Body of pancreas (tissue), 4 donors: ENCODE measurements around the gene PLAAT4. TPM values are rescaled to one million over a fixed set of nuclear protein-coding genes. Genes with fewer than 3 reads are reported as not detected.

Experiments used
- ATAC-seq: fragments of 150-250 bp; one replicate; pipeline ENCODE4 v1.9.1; 2016
- DNase-seq, 4 donors: peaks; one replicate each; pipeline ENCODE4 v3.0.0-alpha.2; 2019
- H3K27ac ChIP-seq, 4 donors: fragments of 200-600 bp; sonication (generic); 1 replicate in 3 of 4; 2 replicates in 1 of 4; pipeline versions ENCODE4 v1.5.1 to v1.6.1; 2016 to 2019; ENCODE audit warnings: mild to moderate bottlenecking in 1 of 4, mixed read lengths in 1 of 4, moderate library complexity in 1 of 4
- H3K27me3 ChIP-seq, 2 donors: fragments of 200-600 bp; sonication (generic); one replicate each; pipeline ENCODE4 v1.6.0; 2016; ENCODE audit warnings: mild to moderate bottlenecking in 1 of 2
- H3K36me3 ChIP-seq, 2 donors: fragments of 200-600 bp; sonication (generic); replicated peaks in 1 of 2; 2 replicates each; pipeline ENCODE4 v1.5.1; 2016; ENCODE audit warnings: low read depth in 2 of 2; ENCODE audit not compliant: insufficient read depth in 1 of 2
- H3K4me1 ChIP-seq: fragments of 200-600 bp; sonication (generic); one replicate; pipeline ENCODE4 v1.6.0; 2016
- H3K4me3 ChIP-seq, 2 donors: fragments of 200-600 bp; sonication (generic); 1 replicate in 1 of 2; 2 replicates in 1 of 2; pipeline ENCODE4 v1.5.1; 2016 to 2019
- H3K9me3 ChIP-seq, 3 donors: fragments of 200-600 bp; sonication (generic); 1 replicate in 2 of 3; 2 replicates in 1 of 3; pipeline ENCODE4 v1.5.1; 2016
- POLR2A ChIP-seq, 3 donors: fragments of 450-650 bp; IDR thresholded peaks; one replicate each; pipeline ENCODE4 v1.6.1; 2016; ENCODE audit warnings: antibody characterized with exemption in 3 of 3, mild to moderate bottlenecking in 2 of 3
- WGBS, 2 donors: methylation state at CpG; one replicate each; pipeline ENCODE4 v1.1.5; 2017; 5-methylcytosine and 5-hydroxymethylcytosine counted together
- intact Hi-C: fragments of 100-400 bp; cut with DNase I; formaldehyde crosslinking; loops from one replicate; pipeline ENCODE4 v1.15.1; 2023
- total RNA-seq, 2 donors: library from RNA; depleted of rRNA; stranded (reverse); fragments of >200 nt; gene quantifications; one replicate each; pipeline ENCODE4 v1.1.0, GENCODE V29; 2016
- TF ChIP-seq, protein P1 (sequence below), 7 experiments: fragments of 450-650 bp in 4 of 7; fragments of 200-600 bp in 3 of 7; sonication (generic) in 3 of 7; IDR thresholded peaks; one replicate each; pipeline ENCODE4 v1.5.1; 2016 to 2019; ENCODE audit warnings: antibody characterized with exemption in 7 of 7

The PLAAT4 gene
- total RNA-seq, 2 donors from 2014 or later, result 4.0 to 14.5 TPM

DNA sequence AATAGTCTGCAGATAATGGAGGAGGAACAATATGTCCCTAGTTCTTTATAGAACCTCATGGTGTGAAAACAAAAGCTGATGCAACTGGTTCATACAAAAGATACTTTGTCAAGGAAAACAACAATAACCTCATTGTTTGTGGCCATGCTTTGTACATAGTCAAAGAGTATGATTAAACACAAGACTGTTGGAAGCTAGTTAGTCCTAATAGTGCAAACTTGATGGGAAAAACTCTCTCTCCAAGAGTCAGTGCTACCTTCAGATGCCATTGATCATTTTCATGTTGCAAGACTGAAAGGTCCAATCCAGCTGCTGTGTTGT, 46.7 kb downstream of the PLAAT4 start:
- DNase-seq, result no peak
- TF ChIP-seq, protein P1, sequence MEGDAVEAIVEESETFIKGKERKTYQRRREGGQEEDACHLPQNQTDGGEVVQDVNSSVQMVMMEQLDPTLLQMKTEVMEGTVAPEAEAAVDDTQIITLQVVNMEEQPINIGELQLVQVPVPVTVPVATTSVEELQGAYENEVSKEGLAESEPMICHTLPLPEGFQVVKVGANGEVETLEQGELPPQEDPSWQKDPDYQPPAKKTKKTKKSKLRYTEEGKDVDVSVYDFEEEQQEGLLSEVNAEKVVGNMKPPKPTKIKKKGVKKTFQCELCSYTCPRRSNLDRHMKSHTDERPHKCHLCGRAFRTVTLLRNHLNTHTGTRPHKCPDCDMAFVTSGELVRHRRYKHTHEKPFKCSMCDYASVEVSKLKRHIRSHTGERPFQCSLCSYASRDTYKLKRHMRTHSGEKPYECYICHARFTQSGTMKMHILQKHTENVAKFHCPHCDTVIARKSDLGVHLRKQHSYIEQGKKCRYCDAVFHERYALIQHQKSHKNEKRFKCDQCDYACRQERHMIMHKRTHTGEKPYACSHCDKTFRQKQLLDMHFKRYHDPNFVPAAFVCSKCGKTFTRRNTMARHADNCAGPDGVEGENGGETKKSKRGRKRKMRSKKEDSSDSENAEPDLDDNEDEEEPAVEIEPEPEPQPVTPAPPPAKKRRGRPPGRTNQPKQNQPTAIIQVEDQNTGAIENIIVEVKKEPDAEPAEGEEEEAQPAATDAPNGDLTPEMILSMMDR (IDR thresholded peaks at IDR 0.05), result no peak
- TF ChIP-seq POLR2A (IDR thresholded peaks at IDR 0.05), result no peak
- no peak overlapping the region for H3K4me3 ChIP-seq
- H3K36me3 ChIP-seq, result no peaks in the 10 kb centered on the region
- H3K4me1 ChIP-seq, result peaks cover 15% of the 10 kb centered on the region
- no peaks in the 10 kb centered on the region for H3K27me3 ChIP-seq
- peak overlapping the region in 2 of 4 donors; percentile 38 to 41 for H3K27ac ChIP-seq
- no peaks in the 10 kb centered on the region for H3K9me3 ChIP-seq
- peak; percentile 67 for ATAC-seq
- intact Hi-C loops, result no loop called here

DNA sequence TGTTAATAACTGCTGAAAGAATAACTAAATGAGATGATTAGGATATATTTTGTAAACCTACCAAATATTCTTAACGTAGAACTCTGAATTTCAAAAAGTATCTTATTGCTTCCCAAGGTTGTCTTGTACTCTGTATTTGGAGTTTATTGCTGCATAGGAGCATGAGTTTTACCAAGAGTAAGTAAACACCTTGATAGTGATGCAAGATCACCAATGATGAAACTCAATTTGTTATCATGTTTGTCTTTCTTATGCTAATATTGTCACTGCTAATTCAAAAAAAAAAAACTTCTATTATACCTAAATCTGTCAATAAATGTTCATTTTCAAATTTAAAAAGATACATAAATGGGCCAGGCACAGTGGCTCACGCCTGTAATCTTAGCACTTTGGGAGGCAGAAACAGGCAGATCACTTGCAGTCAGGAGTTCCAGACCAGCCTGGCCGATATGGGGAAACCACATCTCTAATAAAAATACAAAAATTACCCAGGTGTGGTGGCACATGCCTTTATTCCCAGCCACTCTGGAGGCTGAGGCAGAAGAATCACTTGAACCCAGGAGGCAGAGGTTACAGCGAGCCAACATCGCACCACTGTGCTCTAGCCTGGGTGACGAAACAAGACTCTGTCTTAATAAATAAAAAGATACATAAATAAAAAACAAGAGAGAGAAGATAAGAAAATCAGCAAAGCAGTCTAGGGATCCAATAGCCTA, 50.0 kb downstream of the PLAAT4 start:
- ATAC-seq (no peak), DNase-seq (no peak)
- 78 to 79% methylated on average over 6 of the region's 6 CpGs for WGBS, 2 donors
- intact Hi-C loops, result no loop called here
- H3K27me3 ChIP-seq, result no peaks in the 10 kb centered on the region
- no peak for TF ChIP-seq POLR2A (IDR thresholded peaks at IDR 0.05)
- TF ChIP-seq, protein P1 (IDR thresholded peaks at IDR 0.05), result no peak
- no peaks in the 10 kb centered on the region for H3K9me3 ChIP-seq
- no peak overlapping the region for H3K4me3 ChIP-seq
- H3K4me1 ChIP-seq, result peaks cover 15% of the 10 kb centered on the region
- H3K36me3 ChIP-seq, result no peaks in the 10 kb centered on the region
- H3K27ac ChIP-seq, result no peak overlapping the region

DNA sequence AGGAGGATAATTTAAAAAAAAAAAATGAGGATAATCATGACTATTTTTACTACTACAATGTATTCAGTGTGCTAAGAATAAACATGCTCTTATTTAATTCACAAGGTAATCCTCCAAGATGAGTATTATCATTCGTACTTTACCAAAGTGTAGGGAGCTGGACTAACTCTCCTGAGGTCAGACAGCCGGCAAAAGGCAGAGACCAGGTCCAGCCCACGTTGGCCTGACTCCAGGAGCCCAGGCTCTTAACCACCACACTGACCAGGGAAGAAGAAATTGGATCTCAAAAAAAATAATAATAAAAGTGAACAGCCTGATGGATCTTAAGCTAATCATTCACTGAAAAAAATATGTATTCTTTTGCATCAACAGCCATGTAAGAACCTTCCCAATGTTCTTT, 52.4 kb downstream of the PLAAT4 start:
- no peaks in the 10 kb centered on the region for H3K27me3 ChIP-seq
- WGBS, 2 donors, result 53 to 69% methylated on average over 3 of the region's 3 CpGs
- intact Hi-C loops, result no loop called here
- DNase-seq, result no peak
- ATAC-seq, result no peak
- peaks cover 4% of the 10 kb centered on the region for H3K4me1 ChIP-seq
- no peak overlapping the region for H3K27ac ChIP-seq
- H3K36me3 ChIP-seq, result no peaks in the 10 kb centered on the region
- no peaks in the 10 kb centered on the region for H3K9me3 ChIP-seq
- TF ChIP-seq POLR2A (IDR thresholded peaks at IDR 0.05), result no peak
- TF ChIP-seq, protein P1 (IDR thresholded peaks at IDR 0.05), result no peak
- H3K4me3 ChIP-seq, result no peak overlapping the region

GRCh38 chr11:63590024-63590788, 53.6 kb downstream of the PLAAT4 start:
- WGBS, 2 donors, result 89 to 90% methylated on average over 7 to 18 of the region's 18 CpGs
- Histone ChIP-seq H3K4me1 (peaks cover 4% of the 10 kb centered on the region), H3K27ac (no peak overlapping the region), H3K27me3 (no peaks in the 10 kb centered on the region), H3K4me3 (no peak overlapping the region), H3K9me3 (no peaks in the 10 kb centered on the region), H3K36me3 (no peaks in the 10 kb centered on the region)
- DNase-seq (no peak), ATAC-seq (no peak)
- TF ChIP-seq, protein P1 (IDR thresholded peaks at IDR 0.05), result no peak
- no peak for TF ChIP-seq POLR2A (IDR thresholded peaks at IDR 0.05)
- intact Hi-C loops, result no loop called here
